Measurements from ENCODE around the gene LIG4.

DNA sequence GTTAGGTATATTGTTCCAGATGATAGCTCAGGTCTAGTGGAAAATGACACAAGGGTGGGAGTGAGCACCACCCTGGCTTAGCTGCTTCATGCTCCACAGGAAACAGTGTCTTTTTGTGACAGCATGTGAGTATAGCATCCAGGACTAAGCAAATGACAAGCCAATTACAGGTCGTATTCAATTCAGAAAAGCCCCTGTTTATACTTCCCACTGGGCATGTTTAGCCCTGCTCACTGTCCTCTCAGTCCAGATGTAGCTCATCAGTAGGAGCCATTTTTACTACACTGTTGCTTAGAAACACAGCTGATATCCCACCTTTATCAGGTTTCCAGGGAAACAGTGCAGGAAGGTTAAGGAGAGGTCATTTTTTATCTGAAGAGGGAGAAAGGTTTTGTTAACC lies 10.8 kb upstream of the LIG4 start:
- TF ChIP-seq CTCF (IDR thresholded peaks at IDR 0.05; ENCODE audit: insufficient read depth, low read length, poor library complexity, severe bottlenecking) (no peak), EZH2phosphoT487 (conservative IDR thresholded peaks at IDR 0.05; ENCODE audit: low read length) (no peak)
